SK-N-DZ (cell line): ENCODE measurements around the gene TPP1.

Experiments used
- DNase-seq: peaks from one replicate; pipeline ENCODE4 v3.0.0-alpha.2; 2015; ENCODE audit warnings: low spot score

TPP1 gene

DNA sequence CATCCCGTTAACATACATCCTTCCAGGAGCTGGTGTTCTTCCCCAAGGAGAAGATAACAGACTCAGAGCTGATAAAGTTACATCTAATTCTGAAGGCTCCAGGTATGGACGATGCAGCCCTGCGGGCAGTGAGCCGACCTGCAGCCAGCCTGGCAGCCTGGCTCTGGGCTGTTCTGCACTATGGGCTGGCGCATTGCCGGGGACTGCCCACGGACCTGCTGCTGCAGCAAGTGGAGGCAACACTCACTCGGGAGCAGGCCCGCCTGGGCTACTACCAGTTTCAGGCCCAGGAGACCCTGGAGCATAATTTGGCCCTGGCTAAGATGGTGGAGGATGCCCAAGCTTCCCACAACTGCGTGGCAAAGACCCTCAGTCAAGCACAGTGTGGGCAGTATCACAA, 55.6 kb downstream of the TPP1 start:
- no peak for DNase-seq

- DNase-seq = no peak
Observed at GRCh38 chr11:6563121-6563619, 56.1 kb downstream of the TPP1 start.
